ENCODE measurements around the gene OPN4.

Gene OPN4

GRCh38 chr10:86692023-86692514, 37.7 kb downstream of the OPN4 start:
- no peak overlapping the region for H3K23ac ChIP-seq (ENCODE audit: low read length in 2 of 2)
- H3K4me1 ChIP-seq (ENCODE audit: control insufficient read depth, insufficient read depth, low read depth, low read length) = peaks cover 12% of the 10 kb centered on the region
- H2AK5ac ChIP-seq (ENCODE audit: low read length, severe bottlenecking) = no peak overlapping the region
- H3K36me3 ChIP-seq (ENCODE audit: control insufficient read depth in 1 of 2, insufficient read depth in 2 of 2, low read depth in 1 of 2, low read length in 2 of 2) = no peaks in the 10 kb centered on the region
- no peak overlapping the region for H2BK12ac ChIP-seq (ENCODE audit: low read length in 2 of 2)
- no peak overlapping the region for H3K18ac ChIP-seq (ENCODE audit: low read depth in 1 of 2, low read length in 2 of 2)
- H4K8ac ChIP-seq (ENCODE audit: low read length) = no peak overlapping the region
- no peaks in the 10 kb centered on the region for H3K79me1 ChIP-seq (replicated peaks; ENCODE audit: low read length, poor library complexity, severe bottlenecking)
- no peak overlapping the region for H4K91ac ChIP-seq (ENCODE audit: low read length)
- H3K27me3 ChIP-seq (ENCODE audit: control insufficient read depth in 1 of 2, insufficient read depth in 1 of 2, low read length in 2 of 2) = peaks cover 18 to 30% of the 10 kb centered on the region in 2 experiments
- no peak overlapping the region for H2BK5ac ChIP-seq (ENCODE audit: low read depth, low read length, poor library complexity, severe bottlenecking)
- no peak overlapping the region for H2AFZ ChIP-seq (ENCODE audit: low read depth, low read length)
- H3K4me3 ChIP-seq (ENCODE audit: insufficient read depth in 1 of 2, low read depth in 1 of 2, low read length in 2 of 2) = no peak overlapping the region
- no peak for DNase-seq
- no peak overlapping the region for H2BK15ac ChIP-seq (ENCODE audit: low read depth, poor library complexity, severe bottlenecking)
- H3K4me2 ChIP-seq (ENCODE audit: low read length, poor library complexity, severe bottlenecking) = no peak overlapping the region
- H3K27ac ChIP-seq (ENCODE audit: low read length, poor library complexity, severe bottlenecking) = no peak overlapping the region
- H3K14ac ChIP-seq (ENCODE audit: low read length in 2 of 2) = peak overlapping the region in 1 of 2 experiments; percentile 37
- H3K4ac ChIP-seq (ENCODE audit: low read depth in 1 of 2, low read length in 2 of 2) = no peak overlapping the region
- 91% methylated on average over 8 of the region's 8 CpGs for WGBS
- H3K9me3 ChIP-seq (ENCODE audit: control insufficient read depth, low read length) = no peaks in the 10 kb centered on the region
- no peak overlapping the region for H2BK120ac ChIP-seq (ENCODE audit: low read depth, low read length)
- H3K9ac ChIP-seq (ENCODE audit: low read length) = no peak overlapping the region

GRCh38 chr10:86692664-86693063, 38.3 kb downstream of the OPN4 start:
- Histone ChIP-seq H3K27ac (ENCODE audit: low read length, poor library complexity, severe bottlenecking) (no peak overlapping the region), H2AK5ac (ENCODE audit: low read length, severe bottlenecking) (no peak overlapping the region)

DNA sequence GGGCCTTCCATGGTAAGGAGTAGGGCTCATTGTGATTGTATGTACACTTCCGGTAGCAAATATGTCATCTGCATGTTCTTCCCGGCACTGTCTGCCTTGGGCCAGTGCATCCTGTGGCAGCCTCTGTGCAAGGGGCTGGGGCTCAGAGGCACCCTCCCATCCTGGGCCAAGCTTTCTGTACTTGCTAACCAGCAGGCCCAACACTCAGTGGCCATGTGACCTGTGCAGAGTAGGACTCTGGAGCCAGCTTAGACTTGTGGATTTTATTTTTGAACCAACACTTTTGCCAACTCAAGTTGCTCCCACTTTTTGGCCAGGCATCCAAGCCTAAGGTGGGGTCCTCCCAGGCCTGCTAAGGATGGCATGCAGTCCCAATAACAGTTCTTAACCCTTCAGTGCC, 38.9 kb downstream of the OPN4 start:
- Histone ChIP-seq H3K36me3 (ENCODE audit: control insufficient read depth in 1 of 2, insufficient read depth in 2 of 2, low read depth in 1 of 2, low read length in 2 of 2) (no peaks in the 10 kb centered on the region), H2BK120ac (ENCODE audit: low read depth, low read length) (no peak overlapping the region), H3K4me1 (ENCODE audit: control insufficient read depth, insufficient read depth, low read depth, low read length) (peaks cover 7% of the 10 kb centered on the region), H3K9me3 (ENCODE audit: control insufficient read depth, low read length) (no peaks in the 10 kb centered on the region), H2BK15ac (ENCODE audit: low read depth, poor library complexity, severe bottlenecking) (no peak overlapping the region), H3K9ac (ENCODE audit: low read length) (peak overlapping the region; percentile 53), H3K4me2 (ENCODE audit: low read length, poor library complexity, severe bottlenecking) (no peak overlapping the region), H4K8ac (ENCODE audit: low read length) (no peak overlapping the region), H3K18ac (ENCODE audit: low read depth in 1 of 2, low read length in 2 of 2) (no peak overlapping the region), H2BK12ac (ENCODE audit: low read length in 2 of 2) (no peak overlapping the region), H3K4me3 (ENCODE audit: insufficient read depth in 1 of 2, low read depth in 1 of 2, low read length in 2 of 2) (no peak overlapping the region), H3K4ac (ENCODE audit: low read depth in 1 of 2, low read length in 2 of 2) (no peak overlapping the region), H3K79me1 (replicated peaks; ENCODE audit: low read length, poor library complexity, severe bottlenecking) (no peaks in the 10 kb centered on the region), H2AFZ (ENCODE audit: low read depth, low read length) (no peak overlapping the region), H3K27me3 (ENCODE audit: control insufficient read depth in 1 of 2, insufficient read depth in 1 of 2, low read length in 2 of 2) (peaks cover 18 to 30% of the 10 kb centered on the region in 2 experiments), H2BK5ac (ENCODE audit: low read depth, low read length, poor library complexity, severe bottlenecking) (no peak overlapping the region), H3K23ac (ENCODE audit: low read length in 2 of 2) (no peak overlapping the region), H3K14ac (ENCODE audit: low read length in 2 of 2) (peak overlapping the region in 1 of 2 experiments; percentile 31), H4K91ac (ENCODE audit: low read length) (peak overlapping the region; percentile 12), H3K27ac (ENCODE audit: low read length, poor library complexity, severe bottlenecking) (no peak overlapping the region), H2AK5ac (ENCODE audit: low read length, severe bottlenecking) (no peak overlapping the region)
- 96% methylated on average over 2 of the region's 2 CpGs for WGBS
- no peak for DNase-seq

More at GRCh38 chr10:86692664-86693063, 38.3 kb downstream of the OPN4 start:
- H4K8ac ChIP-seq (ENCODE audit: low read length) = no peak overlapping the region
- no peak overlapping the region for H3K23ac ChIP-seq (ENCODE audit: low read length in 2 of 2)
- no peak overlapping the region for H2BK5ac ChIP-seq (ENCODE audit: low read depth, low read length, poor library complexity, severe bottlenecking)
- no peak overlapping the region for H2BK15ac ChIP-seq (ENCODE audit: low read depth, poor library complexity, severe bottlenecking)
- peaks cover 18 to 30% of the 10 kb centered on the region in 2 experiments for H3K27me3 ChIP-seq (ENCODE audit: control insufficient read depth in 1 of 2, insufficient read depth in 1 of 2, low read length in 2 of 2)
- H3K9ac ChIP-seq (ENCODE audit: low read length) = no peak overlapping the region
- H3K9me3 ChIP-seq (ENCODE audit: control insufficient read depth, low read length) = no peaks in the 10 kb centered on the region
- no peak overlapping the region for H3K18ac ChIP-seq (ENCODE audit: low read depth in 1 of 2, low read length in 2 of 2)
- H4K91ac ChIP-seq (ENCODE audit: low read length) = no peak overlapping the region
- no peak overlapping the region for H3K4me3 ChIP-seq (ENCODE audit: insufficient read depth in 1 of 2, low read depth in 1 of 2, low read length in 2 of 2)
- H2BK12ac ChIP-seq (ENCODE audit: low read length in 2 of 2) = no peak overlapping the region
- 98% methylated on average over 7 of the region's 7 CpGs for WGBS
- H2BK120ac ChIP-seq (ENCODE audit: low read depth, low read length) = no peak overlapping the region
- peaks cover 7% of the 10 kb centered on the region for H3K4me1 ChIP-seq (ENCODE audit: control insufficient read depth, insufficient read depth, low read depth, low read length)
- no peak overlapping the region for H3K4ac ChIP-seq (ENCODE audit: low read depth in 1 of 2, low read length in 2 of 2)
- no peak overlapping the region for H3K14ac ChIP-seq (ENCODE audit: low read length in 2 of 2)
- H3K79me1 ChIP-seq (replicated peaks; ENCODE audit: low read length, poor library complexity, severe bottlenecking) = no peaks in the 10 kb centered on the region
- no peak for DNase-seq
- no peak overlapping the region for H3K4me2 ChIP-seq (ENCODE audit: low read length, poor library complexity, severe bottlenecking)
- H3K36me3 ChIP-seq (ENCODE audit: control insufficient read depth in 1 of 2, insufficient read depth in 2 of 2, low read depth in 1 of 2, low read length in 2 of 2) = no peaks in the 10 kb centered on the region
- no peak overlapping the region for H2AFZ ChIP-seq (ENCODE audit: low read depth, low read length)

DNA sequence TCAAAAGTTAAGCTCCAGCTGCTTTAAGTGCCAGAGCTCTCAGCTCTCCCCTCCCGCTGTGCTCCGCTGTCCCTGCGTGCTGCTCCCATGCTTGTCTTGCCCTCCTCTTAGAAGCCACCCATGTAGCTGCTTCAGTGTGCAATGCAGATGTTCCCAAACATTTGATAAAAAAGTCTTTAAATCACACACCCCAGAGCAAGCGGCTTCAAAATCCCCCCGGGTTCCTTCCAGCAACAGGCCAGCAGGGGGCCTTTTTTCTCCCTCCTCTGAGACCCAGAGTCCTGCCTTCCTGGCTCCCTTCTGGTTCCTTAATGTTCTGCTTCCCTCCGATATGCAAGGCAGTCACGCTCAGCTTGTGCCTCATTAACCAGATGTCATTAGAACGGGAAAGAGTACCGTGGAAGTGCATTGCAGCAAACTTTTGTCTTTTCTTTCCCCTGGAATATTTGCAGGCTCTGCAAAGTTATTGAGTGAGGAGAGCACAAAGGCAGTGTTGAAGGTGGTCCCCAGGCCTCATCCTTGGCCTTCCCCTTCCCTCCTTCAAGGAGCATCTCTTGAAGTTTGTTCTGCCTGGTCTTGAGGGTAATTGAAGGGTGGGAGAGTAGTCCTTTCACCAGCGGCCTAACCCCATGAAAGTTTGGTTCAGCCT, 39.5 kb downstream of the OPN4 start:
- H3K4me3 ChIP-seq (ENCODE audit: insufficient read depth in 1 of 2, low read depth in 1 of 2, low read length in 2 of 2) = no peak overlapping the region
- H3K14ac ChIP-seq (ENCODE audit: low read length in 2 of 2) = no peak overlapping the region
- H3K23ac ChIP-seq (ENCODE audit: low read length in 2 of 2) = no peak overlapping the region
- H3K4me2 ChIP-seq (ENCODE audit: low read length, poor library complexity, severe bottlenecking) = no peak overlapping the region
- H3K27me3 ChIP-seq (ENCODE audit: control insufficient read depth in 1 of 2, insufficient read depth in 1 of 2, low read length in 2 of 2) = peaks cover 18 to 30% of the 10 kb centered on the region in 2 experiments
- H4K91ac ChIP-seq (ENCODE audit: low read length) = no peak overlapping the region
- H3K36me3 ChIP-seq (ENCODE audit: control insufficient read depth in 1 of 2, insufficient read depth in 2 of 2, low read depth in 1 of 2, low read length in 2 of 2) = no peaks in the 10 kb centered on the region
- H3K9me3 ChIP-seq (ENCODE audit: control insufficient read depth, low read length) = no peaks in the 10 kb centered on the region
- H2AK5ac ChIP-seq (ENCODE audit: low read length, severe bottlenecking) = no peak overlapping the region
- H3K18ac ChIP-seq (ENCODE audit: low read depth in 1 of 2, low read length in 2 of 2) = no peak overlapping the region
- WGBS = 21% methylated on average over 10 of the region's 10 CpGs
- H2BK120ac ChIP-seq (ENCODE audit: low read depth, low read length) = no peak overlapping the region
- no peak overlapping the region for H3K4ac ChIP-seq (ENCODE audit: low read depth in 1 of 2, low read length in 2 of 2)
- H3K4me1 ChIP-seq (ENCODE audit: control insufficient read depth, insufficient read depth, low read depth, low read length) = peaks cover 7% of the 10 kb centered on the region
- no peak overlapping the region for H3K27ac ChIP-seq (ENCODE audit: low read length, poor library complexity, severe bottlenecking)
- DNase-seq = peak; percentile 68
- H3K9ac ChIP-seq (ENCODE audit: low read length) = peak overlapping the region; percentile 53
- no peaks in the 10 kb centered on the region for H3K79me1 ChIP-seq (replicated peaks; ENCODE audit: low read length, poor library complexity, severe bottlenecking)
- no peak overlapping the region for H2BK12ac ChIP-seq (ENCODE audit: low read length in 2 of 2)
- no peak overlapping the region for H4K8ac ChIP-seq (ENCODE audit: low read length)
- no peak overlapping the region for H2AFZ ChIP-seq (ENCODE audit: low read depth, low read length)
- H2BK5ac ChIP-seq (ENCODE audit: low read depth, low read length, poor library complexity, severe bottlenecking) = no peak overlapping the region
- no peak overlapping the region for H2BK15ac ChIP-seq (ENCODE audit: low read depth, poor library complexity, severe bottlenecking)

Measured in mesenchymal stem cell (in vitro differentiated cells and primary cell).